OCI-LY7 (cell line): ENCODE results near the gene RAE1. TPM values are rescaled to one million over a fixed set of nuclear protein-coding genes. Genes with fewer than 3 reads are reported as not detected.

Experiments
- Bru-seq: library from RNA; stranded (reverse); fragments of 400-500 nt; gene quantifications from one replicate; lab custom pipeline; 2021; lab: Mats Ljungman, UMichigan
- BruChase-seq, 2 experiments: library from RNA; stranded (reverse); fragments of 400-500 nt; gene quantifications; one replicate each; lab custom pipeline; 2021; lab: Mats Ljungman, UMichigan
- BruUV-seq: library from RNA; stranded (reverse); fragments of 400-500 nt; replicated peaks from 2 replicates; lab custom pipeline; 2021; lab: Mats Ljungman, UMichigan
- CTCF ChIA-PET: fragments of 300-600 bp; sonication (Branson Sonifier 250); formaldehyde crosslinking; loops from one replicate; lab custom pipeline; 2022; ENCODE audit warnings: antibody characterized with exemption; ENCODE audit not compliant: unreplicated experiment; lab: Charles Lee
- POLR2A ChIA-PET: fragments of 300-600 bp; sonication (Branson Sonifier 250); formaldehyde crosslinking; loops from one replicate; lab custom pipeline; 2022; ENCODE audit warnings: antibody characterized with exemption; lab: Charles Lee
- DNase-seq: peaks from one replicate; pipeline ENCODE4 v3.0.0-alpha.2; 2015; ENCODE audit warnings: low spot score
- H2AFZ ChIP-seq: fragments of 200-600 bp; sonication (generic), shearing (Covaris generic); 2 replicates; pipeline ENCODE4 v1.6.1; 2014; ENCODE audit warnings: mild to moderate bottlenecking, antibody characterized with exemption, low read length, moderate library complexity
- H3K27ac ChIP-seq: fragments of 200-600 bp; sonication (generic); 2 replicates; pipeline ENCODE4 v1.5.1; 2014; ENCODE audit warnings: mixed run types, low read depth, mild to moderate bottlenecking, moderate library complexity, low read length, inconsistent platforms; ENCODE audit not compliant: poor library complexity, severe bottlenecking
- H3K36me3 ChIP-seq: fragments of 200-600 bp; sonication (generic); 2 replicates; pipeline ENCODE4 v1.6.1; 2014; ENCODE audit warnings: mild to moderate bottlenecking, antibody characterized with exemption, low read length, moderate library complexity, mixed read lengths; ENCODE audit not compliant: insufficient read depth
- H3K4me1 ChIP-seq: fragments of 200-600 bp; sonication (generic); 2 replicates; pipeline ENCODE4 v1.5.1; 2014; ENCODE audit warnings: mild to moderate bottlenecking, low read length; ENCODE audit not compliant: insufficient read depth, poor library complexity, severe bottlenecking
- H3K4me2 ChIP-seq: fragments of 200-600 bp; sonication (generic); 2 replicates; pipeline ENCODE4 v1.6.1; 2014; ENCODE audit warnings: mild to moderate bottlenecking, low read length
- H3K4me3 ChIP-seq: fragments of 200-600 bp; sonication (generic); 2 replicates; pipeline ENCODE4 v1.5.1; 2014; ENCODE audit warnings: mild to moderate bottlenecking, low read depth, low read length; ENCODE audit not compliant: poor library complexity, severe bottlenecking
- H3K79me2 ChIP-seq: fragments of 200-600 bp; sonication (generic); 2 replicates; pipeline ENCODE4 v1.6.1; 2016; ENCODE audit warnings: low read depth, mild to moderate bottlenecking, low read length, moderate library complexity, mixed read lengths; ENCODE audit not compliant: insufficient read depth
- H3K9me2 ChIP-seq: fragments of 200-600 bp; sonication (generic); 2 replicates; pipeline ENCODE4 v1.6.1; 2016; ENCODE audit warnings: mild to moderate bottlenecking, low read length, mixed read lengths; ENCODE audit not compliant: insufficient read depth
- H3K9me3 ChIP-seq: fragments of 200-600 bp; sonication (generic); 2 replicates; pipeline ENCODE4 v1.6.1; 2014; ENCODE audit warnings: mild to moderate bottlenecking, mixed run types, low read length, mixed read lengths
- H4K20me1 ChIP-seq: fragments of 200-600 bp; sonication (generic); 2 replicates; pipeline ENCODE4 v1.6.1; 2014; ENCODE audit warnings: mild to moderate bottlenecking, antibody characterized with exemption, low read length, moderate library complexity, mixed read lengths; ENCODE audit not compliant: insufficient read depth
- CTCF ChIP-seq: fragments of 200-600 bp; sonication (generic); conservative IDR thresholded peaks from 2 replicates; pipeline ENCODE4 v1.5.1; 2014; ENCODE audit warnings: mild to moderate bottlenecking, antibody characterized with exemption, low read length, moderate library complexity, mixed read lengths
- EZH2phosphoT487 ChIP-seq: fragments of 200-600 bp; sonication (generic); IDR thresholded peaks from 2 replicates; pipeline ENCODE4 v1.6.1; 2018; ENCODE audit warnings: low read depth, borderline replicate concordance, mild to moderate bottlenecking, mixed run types, antibody characterized with exemption, low read length, moderate library complexity, mixed read lengths
- intact Hi-C: fragments of 100-400 bp; cut with micrococcal nuclease; formaldehyde crosslinking; loops from one replicate; pipeline ENCODE4 v1.10.0; 2022; ENCODE audit not compliant: unreplicated experiment
- long read RNA-seq: library from polyadenylated mRNA; stranded (forward); transcript quantifications from one replicate; pipeline ENCODE4 v2.0.0, GENCODE V29; 2022
- total RNA-seq, 2 experiments: library from RNA; depleted of rRNA in 1 of 2; stranded (reverse); fragments of >200 nt in 1 of 2; shearing (Covaris generic) in 1 of 2; gene quantifications; 2 replicates each; pipeline ENCODE4 v1.2.3, GENCODE V29; 2014 to 2022

RAE1 gene
- total RNA-seq (2014; rRNA removed; shearing (Covaris generic)) = 50.5 and 55.0 TPM in 2 replicates
- total RNA-seq (2022) = 57.4 and 58.2 TPM in 2 replicates
- Bru-seq, nascent RNA = percentile 86 among the genes with signal in this experiment
- percentile 64 among the genes with signal in this experiment for BruChase-seq, experiment 1, labeled RNA remaining after a 6-hour chase
- BruChase-seq, experiment 2, labeled RNA remaining after a 2-hour chase = percentile 80 among the genes with signal in this experiment
- long read RNA-seq, transcript RAE1-201 (12 exons, 2,362 nt) = minor isoform, 6 of 217 reads
- long read RNA-seq, transcript RAE1-203 (12 exons, 2,639 nt) = major isoform, 193 of 217 reads
- long read RNA-seq, partial matches to known transcripts = 0 of 217 reads
- long read RNA-seq, other reads (novel, unspliced or antisense) = 16 of 217 reads

GRCh38 chr20:57351042-57351783, at the start of gene RAE1:
Gene RAE1 (plus strand): TSS chr20:57351255. CDS start chr20:57354039, 2,784 bp downstream.
- CTCF ChIA-PET = no interaction called here
- Histone ChIP-seq H3K4me3 (peak within 1 kb of the TSS; percentile 87), H3K4me1 (peaks cover 15% of the 10 kb centered on the region), H3K4me2 (peak within 1 kb of the TSS; percentile 99), H3K79me2 (peaks cover 41% of the 10 kb centered on the region), H3K27ac (peak within 1 kb of the TSS; percentile 50), H3K9me2 (no peaks in the 10 kb centered on the region), H3K36me3 (peaks cover 29% of the 10 kb centered on the region), H2AFZ (peak within 1 kb of the TSS; percentile 65), H4K20me1 (peaks cover 21% of the 10 kb centered on the region), H3K9me3 (no peaks in the 10 kb centered on the region)
- BruUV-seq = no TSS peak
- peak; percentile 94 for DNase-seq
- TF ChIP-seq EZH2phosphoT487 (no peak), CTCF (no peak)
- intact Hi-C loops = no loop called here
- POLR2A ChIA-PET = no interaction called here

GRCh38 chr20:57306747-57307146, 44.3 kb upstream of the RAE1 start:
- no peak overlapping the region for H3K4me3 ChIP-seq
- no peak for DNase-seq
- CTCF ChIA-PET = no interaction called here
- H3K9me2 ChIP-seq = no peaks in the 10 kb centered on the region
- no peak overlapping the region for H2AFZ ChIP-seq
- no peak overlapping the region for H3K4me2 ChIP-seq
- H3K27ac ChIP-seq = no peak overlapping the region
- intact Hi-C loops = no loop called here
- POLR2A ChIA-PET = interaction anchor here (0.7 to 1.4 kb wide), 3 partner anchors 17 to 22 kb away, joined by 3 read pairs; no protein-coding TSS in a partner anchor
- H3K79me2 ChIP-seq = no peaks in the 10 kb centered on the region
- no TSS peak for BruUV-seq
- TF ChIP-seq EZH2phosphoT487 (no peak), CTCF (no peak)
- peaks cover 10% of the 10 kb centered on the region; the same call in 1 of the 2 replicates for H3K9me3 ChIP-seq
- H3K36me3 ChIP-seq = no peaks in the 10 kb centered on the region
- H3K4me1 ChIP-seq = peaks cover 66% of the 10 kb centered on the region
- H4K20me1 ChIP-seq = no peaks in the 10 kb centered on the region
